SH-SY5Y (cell line): ENCODE data around the gene EFHC2.

Experiments
- GATA2 ChIP-seq: IDR thresholded peaks from 2 replicates; pipeline ENCODE4 v1.6.1; 2011; ENCODE audit warnings: mild to moderate bottlenecking, low read depth, low read length
- GATA3 ChIP-seq: IDR thresholded peaks from 2 replicates; pipeline ENCODE4 v1.6.1; 2011; ENCODE audit warnings: low read depth, mild to moderate bottlenecking, low read length, moderate library complexity

GRCh38 chrX:44202596-44202995 is 140.9 kb downstream of the EFHC2 start:
- TF ChIP-seq GATA3 (no peak), GATA2 (no peak)
